Glutamatergic neuron (in vitro differentiated cells): ENCODE results near the gene CAMK1G. TPM values are rescaled to one million over a fixed set of nuclear protein-coding genes. Genes with fewer than 3 reads are reported as not detected.

Source experiments
- DNase-seq: peaks from one replicate; pipeline ENCODE4 v3.0.0; 2022
- H3K27ac Mint-ChIP-seq: one replicate; pipeline ENCODE4 v1.8.0; 2020; ENCODE audit warnings: mild to moderate bottlenecking, mixed read lengths, inconsistent platforms; ENCODE audit not compliant: unreplicated experiment
- H3K27me3 Mint-ChIP-seq: one replicate; pipeline ENCODE4 v1.8.0; 2020; ENCODE audit warnings: mild to moderate bottlenecking, moderate library complexity, mixed read lengths, inconsistent platforms; ENCODE audit not compliant: unreplicated experiment
- H3K36me3 Mint-ChIP-seq: one replicate; pipeline ENCODE4 v1.8.0; 2020; ENCODE audit warnings: mild to moderate bottlenecking, mixed read lengths, inconsistent platforms; ENCODE audit not compliant: unreplicated experiment
- H3K4me1 Mint-ChIP-seq: one replicate; pipeline ENCODE4 v1.8.0; 2020; ENCODE audit warnings: mild to moderate bottlenecking, low read depth, mixed read lengths, inconsistent platforms; ENCODE audit not compliant: unreplicated experiment
- H3K4me3 Mint-ChIP-seq: one replicate; pipeline ENCODE4 v1.8.0; 2020; ENCODE audit warnings: mild to moderate bottlenecking, mixed read lengths, inconsistent platforms; ENCODE audit not compliant: unreplicated experiment
- H3K9me3 Mint-ChIP-seq: one replicate; pipeline ENCODE4 v1.8.0; 2020; ENCODE audit warnings: mild to moderate bottlenecking, moderate library complexity, mixed read lengths, inconsistent platforms; ENCODE audit not compliant: unreplicated experiment
- CTCF ChIP-seq: fragments of 200-600 bp; sonication (generic); IDR thresholded peaks from one replicate; pipeline ENCODE4 v1.5.0; 2021; ENCODE audit not compliant: partially characterized antibody, unreplicated experiment
- total RNA-seq: library from RNA; stranded (reverse); fragmentation: NEBNext Ultra II Directional; extraction: Animal tissue kit (Norgen Biotek cat#: 25700); gene quantifications from one replicate; pipeline ENCODE4 v1.2.1, GENCODE V29; 2021; ENCODE audit not compliant: unreplicated experiment

The CAMK1G gene
- total RNA-seq, 1 donor from 2014 or later, result 2.0 TPM

- no peaks in the 10 kb centered on the region for H3K36me3 Mint-ChIP-seq
- H3K9me3 Mint-ChIP-seq, result peaks cover 4% of the 10 kb centered on the region
- DNase-seq, result no peak
- H3K27ac Mint-ChIP-seq, result no peak overlapping the region
- H3K4me1 Mint-ChIP-seq, result peaks cover 41% of the 10 kb centered on the region
- H3K27me3 Mint-ChIP-seq, result peaks cover 10% of the 10 kb centered on the region
- H3K4me3 Mint-ChIP-seq, result no peak overlapping the region
- TF ChIP-seq CTCF, result no peak
These were observed 18.7 kb upstream of the CAMK1G start for GRCh38 chr1:209564849-209565248.

- Mint-ChIP-seq H3K27ac (no peak overlapping the region), H3K36me3 (no peaks in the 10 kb centered on the region), H3K27me3 (peaks cover 10% of the 10 kb centered on the region), H3K4me1 (peaks cover 34% of the 10 kb centered on the region), H3K4me3 (no peak overlapping the region), H3K9me3 (peaks cover 4% of the 10 kb centered on the region)
- DNase-seq, result peak; percentile 89
- TF ChIP-seq CTCF, result peak; percentile 91
These were observed 17.5 kb upstream of the CAMK1G start for GRCh38 chr1:209565759-209566678.

- H3K36me3 Mint-ChIP-seq, result no peaks in the 10 kb centered on the region
- peaks cover 17% of the 10 kb centered on the region for H3K4me1 Mint-ChIP-seq
- TF ChIP-seq CTCF, result no peak
- no peak overlapping the region for H3K27ac Mint-ChIP-seq
- H3K27me3 Mint-ChIP-seq, result peaks cover 9% of the 10 kb centered on the region
- H3K4me3 Mint-ChIP-seq, result no peak overlapping the region
- H3K9me3 Mint-ChIP-seq, result peaks cover 5% of the 10 kb centered on the region
- no peak for DNase-seq
These were observed 15.8 kb upstream of the CAMK1G start for GRCh38 chr1:209567698-209568175.

GRCh38 chr1:209569455-209570207, 13.9 kb upstream of the CAMK1G start:
- peaks cover 4% of the 10 kb centered on the region for H3K9me3 Mint-ChIP-seq

More at GRCh38 chr1:209569455-209570207, 13.9 kb upstream of the CAMK1G start:
- Mint-ChIP-seq H3K27me3 (peaks cover 9% of the 10 kb centered on the region), H3K36me3 (no peaks in the 10 kb centered on the region), H3K4me3 (no peak overlapping the region), H3K4me1 (peaks cover 4% of the 10 kb centered on the region), H3K27ac (no peak overlapping the region)
- TF ChIP-seq CTCF, result peak; percentile 88
- peak; percentile 87 for DNase-seq
